Neural cell (in vitro differentiated cells): ENCODE data around the gene MAT2B. TPM values are rescaled to one million over a fixed set of nuclear protein-coding genes. Genes with fewer than 3 reads are reported as not detected.

Experiments used
- H2AFZ ChIP-seq: fragments of 200-600, 300-800 bp; sonication (generic), shearing (Covaris generic); 2 replicates; pipeline ENCODE4 v1.6.0; 2014; ENCODE audit warnings: low read depth, mild to moderate bottlenecking, antibody characterized with exemption, low read length, moderate library complexity
- H3F3A ChIP-seq: fragments of 200-600 bp; shearing (Covaris generic); 2 replicates; pipeline ENCODE4 v1.6.1; 2016; ENCODE audit warnings: mild to moderate bottlenecking, moderate library complexity, mixed read lengths, antibody characterized with exemption, low read length; ENCODE audit not compliant: insufficient read depth, poor library complexity, severe bottlenecking
- H3K27ac ChIP-seq: fragments of 200-600, 300-800 bp; sonication (generic), shearing (Covaris generic); 2 replicates; pipeline ENCODE4 v1.5.1; 2014; ENCODE audit warnings: mild to moderate bottlenecking, low read length, moderate library complexity
- H3K27me3 ChIP-seq: fragments of 300-800, 200-600 bp; sonication (generic), shearing (Covaris generic); 2 replicates; pipeline ENCODE4 v1.6.0; 2014; ENCODE audit warnings: mild to moderate bottlenecking, low read depth, low read length, moderate library complexity; ENCODE audit not compliant: insufficient read depth
- H3K36me3 ChIP-seq: fragments of 300-800, 200-600 bp; sonication (generic), shearing (Covaris generic); 2 replicates; pipeline ENCODE4 v1.5.1; 2014; ENCODE audit warnings: mild to moderate bottlenecking, antibody characterized with exemption, low read length, moderate library complexity; ENCODE audit not compliant: insufficient read depth
- H3K4me2 ChIP-seq: fragments of 300-800, 200-600 bp; sonication (generic), shearing (Covaris generic); 2 replicates; pipeline ENCODE4 v1.6.0; 2014; ENCODE audit warnings: mild to moderate bottlenecking, low read length
- H3K4me3 ChIP-seq: fragments of 300-800, 200-600 bp; sonication (generic), shearing (Covaris generic); 2 replicates; pipeline ENCODE4 v1.5.1; 2014; ENCODE audit warnings: mild to moderate bottlenecking, low read length, moderate library complexity
- H3K79me2 ChIP-seq: fragments of 200-600 bp; shearing (Covaris generic); replicated peaks from 2 replicates; pipeline ENCODE4 v1.6.0; 2014; ENCODE audit warnings: mild to moderate bottlenecking, low read length, moderate library complexity; ENCODE audit not compliant: insufficient read depth
- H3K9ac ChIP-seq: fragments of 300-800, 200-600 bp; sonication (generic), shearing (Covaris generic); 2 replicates; pipeline ENCODE4 v1.6.1; 2016; ENCODE audit warnings: mild to moderate bottlenecking, low read length, mixed read lengths
- H3K9me2 ChIP-seq: fragments of 200-600 bp; shearing (Covaris generic); 2 replicates; pipeline ENCODE4 v1.6.1; 2016; ENCODE audit warnings: mild to moderate bottlenecking, low read length, mixed read lengths; ENCODE audit not compliant: insufficient read depth
- H3K9me3 ChIP-seq: fragments of 200-600, 300-800 bp; sonication (generic), shearing (Covaris generic); 2 replicates; pipeline ENCODE4 v1.6.1; 2016; ENCODE audit warnings: mild to moderate bottlenecking, mixed run types, low read length, moderate library complexity, mixed read lengths
- H4K20me1 ChIP-seq: fragments of 200-600 bp; shearing (Covaris generic); 2 replicates; pipeline ENCODE4 v1.6.1; 2016; ENCODE audit warnings: mild to moderate bottlenecking, mixed run types; ENCODE audit not compliant: insufficient read depth
- CTCF ChIP-seq: fragments of 450-650 bp; IDR thresholded peaks from 2 replicates; pipeline ENCODE4 v1.5.1; 2014; ENCODE audit warnings: antibody characterized with exemption, mild to moderate bottlenecking, moderate library complexity; ENCODE audit not compliant: poor library complexity, severe bottlenecking
- EP300 ChIP-seq: fragments of 450-650 bp; conservative IDR thresholded peaks from 2 replicates; pipeline ENCODE4 v1.6.1; 2014; ENCODE audit warnings: antibody characterized with exemption, mild to moderate bottlenecking, moderate library complexity; ENCODE audit not compliant: poor library complexity, severe bottlenecking
- EZH2 ChIP-seq: fragments of 200-600, 300-800 bp; shearing (Covaris generic), sonication (generic); IDR thresholded peaks from 2 replicates; pipeline ENCODE4 v1.6.1; 2014; ENCODE audit warnings: antibody characterized with exemption, low read length, borderline replicate concordance, mild to moderate bottlenecking; ENCODE audit not compliant: insufficient read depth, poor library complexity, severe bottlenecking
- MXI1 ChIP-seq: fragments of 450-650 bp; conservative IDR thresholded peaks from 2 replicates; pipeline ENCODE4 v1.6.1; 2014; ENCODE audit warnings: antibody characterized with exemption, mild to moderate bottlenecking; ENCODE audit not compliant: poor library complexity, severe bottlenecking
- POLR2AphosphoS5 ChIP-seq: IDR thresholded peaks from 2 replicates; pipeline ENCODE4 v1.6.1; 2012
- RAD21 ChIP-seq: fragments of 450-650 bp; conservative IDR thresholded peaks from 2 replicates; pipeline ENCODE4 v1.6.1; 2014; ENCODE audit warnings: antibody characterized with exemption, mild to moderate bottlenecking, moderate library complexity
- REST ChIP-seq: IDR thresholded peaks from 2 replicates; pipeline ENCODE4 v1.6.1; 2012; ENCODE audit warnings: borderline replicate concordance
- SMC3 ChIP-seq: fragments of 450-650 bp; conservative IDR thresholded peaks from 2 replicates; pipeline ENCODE4 v1.6.1; 2014; ENCODE audit warnings: antibody characterized with exemption, mild to moderate bottlenecking, moderate library complexity; ENCODE audit not compliant: poor library complexity
- TAF1 ChIP-seq: IDR thresholded peaks from 2 replicates; pipeline ENCODE4 v1.6.1; 2012; ENCODE audit warnings: low read depth
- polyA plus RNA-seq: library from polyadenylated mRNA; depleted of rRNA; stranded (reverse); fragments of >200 nt; gene quantifications from 2 replicates; pipeline ENCODE4 v1.2.3, GENCODE V29; 2014

MAT2B gene
- polyA plus RNA-seq, 1 donor from 2014 or later: 31.8 TPM

GRCh38 chr5:163475411-163475810 lies 30.0 kb upstream of the MAT2B start:
- Histone ChIP-seq H3K27ac (no peak overlapping the region), H3K9me3 (no peaks in the 10 kb centered on the region), H3K36me3 (no peaks in the 10 kb centered on the region), H3K9me2 (no peaks in the 10 kb centered on the region), H3K4me2 (no peak overlapping the region), H3K79me2 (no peaks in the 10 kb centered on the region), H3K9ac (no peak overlapping the region), H3K4me3 (no peak overlapping the region), H3K27me3 (no peaks in the 10 kb centered on the region), H2AFZ (no peak overlapping the region), H3F3A (no peaks in the 10 kb centered on the region), H4K20me1 (no peaks in the 10 kb centered on the region)
- TF ChIP-seq RAD21: no peak
- TF ChIP-seq CTCF: no peak
- no peak for TF ChIP-seq TAF1
- TF ChIP-seq EZH2: no peak
- TF ChIP-seq REST: no peak

GRCh38 chr5:163478126-163478981 lies 27.1 kb upstream of the MAT2B start:
- no peaks in the 10 kb centered on the region for H3F3A ChIP-seq
- no peaks in the 10 kb centered on the region for H3K9me3 ChIP-seq
- H3K27ac ChIP-seq: no peak overlapping the region
- no peak overlapping the region for H3K4me3 ChIP-seq
- no peaks in the 10 kb centered on the region for H3K9me2 ChIP-seq
- no peaks in the 10 kb centered on the region for H3K36me3 ChIP-seq
- no peaks in the 10 kb centered on the region for H4K20me1 ChIP-seq
- no peak for TF ChIP-seq RAD21
- H3K4me2 ChIP-seq: no peak overlapping the region
- H3K9ac ChIP-seq: no peak overlapping the region
- no peaks in the 10 kb centered on the region for H3K79me2 ChIP-seq
- no peak overlapping the region for H2AFZ ChIP-seq
- H3K27me3 ChIP-seq: no peaks in the 10 kb centered on the region

- H3K9me3 ChIP-seq: no peaks in the 10 kb centered on the region
- no peaks in the 10 kb centered on the region for H3K27me3 ChIP-seq
- no peak overlapping the region for H2AFZ ChIP-seq
- no peaks in the 10 kb centered on the region for H3K9me2 ChIP-seq
- no peaks in the 10 kb centered on the region for H4K20me1 ChIP-seq
- no peaks in the 10 kb centered on the region for H3K36me3 ChIP-seq
- no peak overlapping the region for H3K27ac ChIP-seq
- TF ChIP-seq EZH2: no peak
- no peak for TF ChIP-seq REST
- no peak for TF ChIP-seq CTCF
- no peak for TF ChIP-seq EP300
- no peak for TF ChIP-seq TAF1
- TF ChIP-seq MXI1: no peak
- no peak for TF ChIP-seq RAD21
- no peak for TF ChIP-seq POLR2AphosphoS5
- TF ChIP-seq SMC3: no peak
- no peaks in the 10 kb centered on the region for H3F3A ChIP-seq
- no peaks in the 10 kb centered on the region for H3K79me2 ChIP-seq
- no peak overlapping the region for H3K9ac ChIP-seq
- H3K4me2 ChIP-seq: no peak overlapping the region
- no peak overlapping the region for H3K4me3 ChIP-seq
Observed at GRCh38 chr5:163478982-163479271, 26.5 kb upstream of the MAT2B start.
